ENCODE results near the gene MAP3K5.
"Not testable (repeated sequence)": the region's sequence is repeated elsewhere in the genome, so short reads cannot be mapped to it uniquely, and the experiment has no call there.

Gene MAP3K5

DNA sequence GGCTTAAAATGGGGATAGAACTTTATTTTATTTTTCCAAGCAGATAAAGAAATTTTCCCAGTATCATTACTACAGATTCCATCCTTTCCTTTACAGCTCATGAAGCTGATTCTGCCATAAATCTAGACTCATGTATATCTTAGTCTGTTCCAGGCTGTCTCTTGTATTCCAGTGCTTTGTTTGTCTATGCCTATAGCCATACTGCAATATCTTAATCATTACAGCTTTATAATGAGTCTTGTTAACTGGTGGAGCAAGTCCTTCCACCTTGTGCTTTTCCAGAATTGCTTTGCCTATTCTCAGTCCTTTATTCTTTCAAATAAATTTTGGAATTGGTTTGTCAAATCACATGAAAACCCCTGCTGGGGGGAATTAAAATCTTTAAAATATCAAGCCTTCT is 99.2 kb downstream of the MAP3K5 start:
- DNase-seq (ENCODE audit: extremely low read depth in 1 of 2, low read depth in 1 of 2), result no peak

DNA sequence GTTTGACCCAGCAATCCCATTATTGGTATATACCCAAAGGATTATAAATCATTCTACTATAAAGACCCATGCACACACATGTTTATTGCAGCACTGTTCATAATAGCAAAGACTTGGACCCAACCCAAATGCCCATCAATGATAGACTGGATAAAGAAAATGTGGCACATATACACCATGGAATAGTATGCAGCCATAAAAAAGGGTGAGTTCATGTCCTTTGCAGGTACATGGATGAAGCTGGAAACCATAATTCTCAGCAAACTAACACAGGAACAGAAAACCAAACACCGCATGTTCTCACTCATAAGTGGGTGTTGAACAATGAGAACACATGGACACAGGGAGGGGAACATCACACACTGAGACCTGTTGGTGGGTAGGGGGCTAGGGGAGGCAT is 104.4 kb downstream of the MAP3K5 start:
- not testable (repeated sequence) for DNase-seq (ENCODE audit: extremely low read depth in 1 of 2, low read depth in 1 of 2)

DNA sequence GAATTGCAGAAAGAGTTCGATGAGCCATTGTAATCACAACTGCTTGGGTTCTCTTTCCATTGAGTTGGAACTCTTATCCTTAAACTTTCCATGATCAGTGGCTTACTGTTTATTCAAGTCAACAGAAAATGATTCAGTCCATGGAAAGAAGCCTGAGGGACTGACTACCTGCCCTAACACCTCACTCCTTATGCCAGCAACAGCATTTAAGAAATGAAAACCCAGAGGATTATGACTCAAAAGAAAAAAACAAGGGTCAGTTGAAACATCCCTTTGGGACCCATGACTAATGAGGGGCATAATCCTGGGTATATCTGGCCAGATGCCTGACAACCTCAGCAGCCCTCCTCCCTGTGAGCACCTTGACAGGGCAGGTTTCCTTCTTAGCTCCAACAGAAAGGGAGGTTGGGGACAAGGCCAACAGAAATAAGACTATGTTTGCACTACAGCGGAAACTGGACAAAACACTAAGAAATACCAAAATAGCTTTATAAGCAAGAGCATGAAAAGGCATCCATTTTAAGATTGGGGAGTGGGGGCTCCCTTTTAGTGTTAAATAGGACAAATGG is 106.7 kb downstream of the MAP3K5 start:
- no peak for DNase-seq (ENCODE audit: extremely low read depth in 1 of 2, low read depth in 1 of 2)

DNA sequence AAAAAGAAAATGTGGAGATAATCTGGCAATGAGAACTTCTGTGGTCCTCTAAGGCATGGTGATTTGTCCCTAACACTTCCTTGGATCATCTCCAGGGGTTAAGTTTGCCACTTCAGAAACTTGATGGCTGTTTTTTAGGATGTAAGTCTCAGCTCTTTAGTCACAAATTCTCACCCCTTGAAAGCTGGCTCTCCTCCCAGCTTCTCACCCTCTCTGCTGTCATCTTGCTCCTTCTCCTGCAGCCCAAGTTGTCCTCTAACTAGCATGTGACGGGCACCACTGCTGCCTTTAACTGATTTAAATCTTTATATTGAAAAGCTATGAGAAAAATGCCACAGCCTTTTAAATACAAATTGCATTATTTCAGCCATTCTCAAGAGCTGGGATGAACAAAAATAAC is 107.8 kb downstream of the MAP3K5 start:
- DNase-seq (ENCODE audit: extremely low read depth in 1 of 2, low read depth in 1 of 2), result no peak

DNA sequence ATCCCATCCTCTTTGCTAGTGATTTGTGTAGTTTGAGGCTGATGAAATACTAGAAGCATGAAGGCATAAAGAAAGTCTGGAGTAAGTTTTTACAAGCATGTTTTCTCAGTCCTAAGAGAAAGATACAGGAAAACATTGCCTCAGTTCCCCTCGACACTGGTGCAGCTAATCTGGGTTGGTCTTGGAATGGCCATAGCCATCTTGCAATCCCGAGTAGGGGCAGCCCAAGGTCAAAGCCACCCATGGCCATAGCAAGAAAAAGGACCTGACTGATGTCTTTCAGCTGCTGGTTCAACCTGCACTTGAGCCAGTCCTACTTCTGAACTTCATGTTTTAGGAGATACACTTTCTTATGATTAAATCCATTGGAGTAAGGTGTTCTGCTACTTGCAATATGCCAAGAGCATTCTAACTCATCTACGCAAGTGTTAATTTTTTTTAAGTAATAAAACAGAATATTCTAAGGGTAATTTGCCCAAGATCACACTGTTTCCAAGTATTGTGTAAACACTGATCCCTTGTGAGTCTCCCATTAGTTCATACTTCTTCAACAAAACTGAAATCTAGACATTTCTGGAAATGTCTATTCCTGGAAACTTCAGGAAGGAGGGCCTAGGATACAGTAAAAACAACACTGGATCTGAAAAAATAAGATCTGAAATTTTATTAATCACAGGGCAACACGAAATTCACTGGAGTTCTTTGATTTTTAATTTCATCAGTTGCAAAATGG is 108.9 kb downstream of the MAP3K5 start:
- no peak for DNase-seq (ENCODE audit: extremely low read depth in 1 of 2, low read depth in 1 of 2)

DNA sequence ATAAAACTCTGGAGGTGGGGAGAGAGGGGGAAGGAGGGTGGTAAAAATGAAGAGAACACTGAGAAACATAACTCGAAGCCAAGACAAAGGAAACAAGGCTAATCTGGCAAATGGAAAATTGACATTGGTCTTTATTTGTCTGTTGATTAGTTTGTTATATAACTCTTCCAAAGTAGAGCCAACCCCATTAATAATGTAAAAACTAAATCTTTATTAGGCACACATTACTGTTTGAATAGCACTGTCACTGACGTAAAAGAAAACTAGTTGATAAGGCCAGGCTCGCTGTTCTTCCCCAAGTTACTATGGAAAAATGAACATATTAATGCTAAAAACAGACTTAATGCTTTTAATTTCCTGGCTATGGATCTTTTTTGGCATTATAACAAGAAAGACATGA is 110.0 kb downstream of the MAP3K5 start:
- no peak for DNase-seq (ENCODE audit: extremely low read depth in 1 of 2, low read depth in 1 of 2)

DNA sequence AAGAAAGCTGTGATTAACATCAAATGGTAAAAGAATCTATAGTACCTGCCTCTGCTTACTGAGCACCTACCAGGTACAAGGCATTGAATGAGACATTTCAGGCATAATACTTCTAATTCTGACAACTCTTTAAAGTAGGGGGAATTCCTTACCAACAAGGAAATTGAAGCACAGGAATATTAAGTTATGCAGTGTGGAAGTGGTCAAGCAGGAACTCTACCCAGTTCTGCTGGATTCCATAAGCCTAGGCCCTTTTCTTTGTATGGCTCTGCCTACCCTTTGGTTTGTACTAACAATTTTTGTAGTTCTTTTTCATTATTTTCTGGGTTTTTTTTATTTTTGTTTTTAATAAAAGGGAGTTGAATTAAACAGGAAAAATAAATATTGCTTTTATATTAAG is 114.5 kb downstream of the MAP3K5 start:
- no peak for DNase-seq (ENCODE audit: extremely low read depth in 1 of 2, low read depth in 1 of 2)

DNA sequence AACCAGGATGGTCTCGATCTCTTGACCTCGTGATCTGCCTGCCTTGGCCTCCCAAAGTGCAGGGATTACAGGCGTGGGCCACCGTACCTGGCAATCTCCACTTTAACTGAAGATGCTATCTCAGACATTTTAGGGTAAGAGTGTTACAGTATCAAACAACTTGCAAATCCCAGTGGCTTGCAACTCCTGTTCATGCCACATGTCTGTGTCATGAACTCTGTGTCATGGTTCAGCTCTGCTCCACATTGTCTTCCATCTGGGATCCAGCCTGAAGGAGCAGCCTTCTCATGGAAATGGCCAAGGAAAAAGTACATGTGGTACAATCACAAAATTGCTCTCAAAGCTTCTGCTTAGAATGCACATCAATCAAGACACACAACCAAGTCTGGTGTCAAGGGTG is 114.9 kb downstream of the MAP3K5 start:
- no peak for DNase-seq (ENCODE audit: extremely low read depth in 1 of 2, low read depth in 1 of 2)

DNA sequence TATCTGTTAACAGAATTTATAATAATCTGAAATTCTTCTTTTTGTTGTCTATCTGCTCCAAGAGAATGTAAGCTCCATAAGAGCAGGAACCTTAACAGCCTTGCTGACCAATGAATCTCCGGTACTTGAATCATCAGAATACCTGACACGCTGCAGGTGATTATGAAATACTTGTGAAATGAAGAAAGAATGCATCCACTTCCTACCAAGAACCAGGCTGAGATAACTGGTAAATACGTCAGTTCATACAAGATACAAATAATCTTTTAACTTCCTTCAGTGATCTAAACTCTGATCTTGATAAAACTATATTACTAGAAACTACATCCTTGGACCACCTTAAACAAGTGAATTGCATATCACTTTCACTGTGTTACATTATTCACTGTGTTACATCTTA is 116.2 kb downstream of the MAP3K5 start:
- no peak for DNase-seq (ENCODE audit: extremely low read depth in 1 of 2, low read depth in 1 of 2)

DNA sequence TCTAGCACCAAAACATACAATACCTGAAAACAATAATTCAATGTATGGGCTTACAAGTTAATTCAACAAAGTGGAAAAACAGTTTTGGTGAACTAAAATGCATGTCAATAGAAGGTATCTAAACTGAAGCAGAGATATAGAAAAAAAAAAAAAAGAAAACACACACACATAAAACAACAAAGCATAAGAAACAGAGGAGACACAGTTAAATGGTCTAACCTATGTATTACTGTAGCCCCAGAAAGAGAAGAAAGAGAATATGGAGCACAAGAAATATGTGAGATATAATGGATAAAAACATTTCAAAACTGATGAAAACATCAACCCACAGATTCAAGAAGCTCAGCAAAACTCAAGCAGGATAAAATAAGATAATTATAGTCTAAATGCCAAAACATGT is 118.7 kb downstream of the MAP3K5 start:
- no peak for DNase-seq (ENCODE audit: extremely low read depth in 1 of 2, low read depth in 1 of 2)

DNA sequence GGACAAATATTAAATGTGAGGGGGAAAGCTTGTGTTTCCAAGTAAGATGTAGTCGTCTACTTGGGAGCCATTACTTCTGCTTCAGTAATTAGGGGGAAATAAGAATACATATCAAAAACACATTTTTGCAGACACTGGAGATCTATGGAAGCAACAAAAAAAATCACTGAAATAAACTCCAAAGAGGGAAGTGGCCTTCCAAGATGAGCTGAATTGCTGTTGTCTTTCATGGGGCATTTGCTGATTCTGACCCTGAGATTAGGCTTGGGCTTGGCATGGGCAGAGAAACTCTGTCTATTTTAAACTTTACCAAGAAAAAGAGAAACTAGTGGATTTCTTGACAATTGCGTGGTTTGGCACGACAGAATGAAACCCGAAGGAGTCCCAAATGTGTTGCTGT is 120.1 kb downstream of the MAP3K5 start:
- DNase-seq (ENCODE audit: extremely low read depth in 1 of 2, low read depth in 1 of 2), result no peak

DNA sequence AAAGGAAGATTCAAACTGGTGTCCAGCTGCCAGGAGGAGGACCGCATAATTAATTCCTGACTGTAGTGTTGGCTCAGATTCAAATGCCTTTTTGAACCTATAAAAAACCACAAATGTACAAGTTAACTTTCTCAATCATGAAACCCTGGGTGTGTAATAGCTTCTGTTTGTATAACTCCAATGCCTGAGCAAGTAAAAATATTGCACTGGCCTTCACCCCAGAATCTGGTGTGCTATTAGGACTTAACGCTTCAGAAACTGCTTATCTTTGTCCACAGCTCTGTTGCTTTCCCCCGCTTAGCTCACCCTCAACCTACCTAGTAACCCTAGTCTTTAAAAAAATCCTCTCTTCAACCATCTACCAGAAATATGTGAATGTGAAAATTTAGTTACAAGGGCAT is 123.0 kb downstream of the MAP3K5 start:
- no peak for DNase-seq (ENCODE audit: extremely low read depth in 1 of 2, low read depth in 1 of 2)

DNA sequence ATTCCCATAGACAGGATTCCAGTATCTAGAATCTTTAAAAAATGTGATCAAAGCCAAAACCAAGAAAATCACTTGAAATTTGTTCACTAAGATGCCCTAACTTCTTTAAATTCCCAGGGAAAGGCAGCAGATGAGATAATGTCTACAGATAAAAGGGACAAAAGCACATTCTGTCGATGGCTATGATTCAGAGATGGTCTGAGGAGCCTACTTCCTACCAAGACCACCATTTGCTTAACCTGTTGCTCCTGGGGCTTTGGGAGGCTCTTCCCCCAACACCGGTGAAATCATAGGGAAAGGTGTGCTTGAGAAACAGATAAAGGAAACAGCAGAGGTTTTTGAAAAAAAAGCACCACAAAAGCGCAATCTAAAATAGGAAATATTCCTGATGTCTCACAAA is 123.7 kb downstream of the MAP3K5 start:
- no peak for DNase-seq (ENCODE audit: extremely low read depth in 1 of 2, low read depth in 1 of 2)

DNA sequence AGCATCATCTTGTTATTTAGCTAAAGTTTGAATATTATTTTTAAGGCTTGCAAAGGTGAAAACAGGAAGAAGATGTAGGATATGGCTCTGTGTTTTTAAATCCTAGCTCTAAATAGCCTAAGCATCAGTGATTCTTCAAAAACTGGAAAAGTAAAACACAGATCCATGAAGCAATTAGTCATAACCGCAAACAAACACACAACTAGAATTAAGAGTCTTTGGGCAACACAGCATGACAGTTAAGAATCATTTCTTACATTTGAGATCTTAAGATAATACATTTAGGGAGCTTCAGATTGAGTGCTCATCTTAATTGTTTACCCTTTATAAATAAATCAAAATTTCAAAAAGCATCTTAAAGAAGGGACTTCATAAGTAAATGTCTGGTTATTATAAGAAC is 126.2 kb downstream of the MAP3K5 start:
- no peak for DNase-seq (ENCODE audit: extremely low read depth in 1 of 2, low read depth in 1 of 2)

DNA sequence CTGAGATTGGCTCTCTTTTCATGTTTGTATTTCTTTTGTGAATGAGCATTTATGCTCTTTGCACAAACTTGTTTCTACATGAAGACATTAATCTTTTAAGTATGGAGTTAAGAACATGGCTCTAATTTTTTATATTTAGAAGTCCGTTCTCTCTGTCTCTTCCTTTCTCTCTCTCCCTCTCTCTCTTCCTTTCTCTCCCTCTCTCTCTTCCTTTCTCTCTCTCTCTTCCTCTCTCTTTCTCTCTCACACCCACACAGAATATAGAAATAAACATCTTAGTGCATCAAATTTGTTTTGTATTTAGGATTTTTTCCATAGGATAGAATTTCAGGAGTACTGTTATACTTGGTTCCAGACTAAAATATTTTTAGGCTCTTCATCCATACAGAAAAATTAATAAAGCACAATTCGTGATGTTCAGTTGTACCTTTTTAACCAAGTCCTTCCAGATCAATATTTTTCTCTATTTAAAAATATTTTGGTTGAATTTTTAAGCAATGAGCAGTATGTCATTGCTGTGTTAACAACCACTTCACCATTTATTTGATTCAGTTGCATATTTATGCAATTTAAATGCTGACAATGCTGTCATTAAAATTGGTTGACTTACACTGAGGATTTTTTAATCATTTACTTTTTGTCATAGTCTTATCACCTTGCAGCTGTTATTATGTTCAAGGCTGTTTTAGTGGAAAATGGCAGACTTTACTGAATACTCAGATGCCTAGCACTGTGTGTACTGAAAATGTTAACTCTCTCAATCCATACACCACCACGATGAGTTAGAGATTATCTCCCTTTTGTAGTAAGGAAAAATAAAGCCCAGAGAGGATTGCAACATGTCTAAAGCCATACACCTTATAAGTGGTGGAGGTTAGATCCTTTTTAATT is 129.7 kb downstream of the MAP3K5 start:
- DNase-seq (ENCODE audit: extremely low read depth in 1 of 2, low read depth in 1 of 2), result no peak

DNA sequence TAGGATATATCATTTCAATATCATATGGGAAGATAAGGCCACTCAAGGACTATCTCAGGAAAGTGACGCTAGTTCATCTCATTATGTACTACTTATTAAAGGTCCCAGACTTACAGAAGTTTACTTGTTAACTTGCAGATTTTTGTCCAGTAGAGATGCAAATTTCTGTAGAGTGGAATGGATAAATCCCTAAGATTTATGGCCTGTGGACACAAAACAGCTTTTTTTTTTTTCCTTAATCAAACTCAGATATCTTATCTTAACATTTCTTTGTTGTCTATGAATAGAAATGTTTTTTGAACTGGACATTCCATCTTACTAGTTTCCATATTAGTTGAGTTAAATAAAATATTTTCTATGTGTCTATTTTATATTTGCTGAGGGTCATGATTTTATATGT is 131.6 kb downstream of the MAP3K5 start:
- no peak for DNase-seq (ENCODE audit: extremely low read depth in 1 of 2, low read depth in 1 of 2)

DNA sequence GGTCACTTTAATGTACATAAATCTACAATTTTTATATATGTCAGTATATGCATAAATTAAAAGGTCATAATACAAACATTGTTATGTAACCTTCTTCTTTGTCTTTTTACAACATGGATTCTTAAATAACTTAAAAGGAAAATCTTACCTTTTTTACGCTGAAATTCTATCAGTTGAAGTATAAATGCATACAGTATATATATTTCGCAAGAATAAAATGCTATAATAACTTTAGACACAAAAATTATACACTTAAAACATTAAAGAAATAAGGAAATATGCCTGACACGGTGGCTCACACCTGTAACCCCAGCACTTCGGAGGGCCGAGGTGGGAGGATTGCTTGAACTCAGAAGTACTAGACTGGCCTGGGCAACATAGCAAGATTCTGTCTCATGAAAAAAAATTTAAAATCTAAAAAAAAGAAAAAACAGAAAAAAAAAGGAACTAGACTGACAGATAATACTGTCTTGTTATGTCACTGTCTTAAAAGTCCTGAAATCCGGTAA is 132.2 kb downstream of the MAP3K5 start:
- no peak for DNase-seq (ENCODE audit: extremely low read depth in 1 of 2, low read depth in 1 of 2)

DNA sequence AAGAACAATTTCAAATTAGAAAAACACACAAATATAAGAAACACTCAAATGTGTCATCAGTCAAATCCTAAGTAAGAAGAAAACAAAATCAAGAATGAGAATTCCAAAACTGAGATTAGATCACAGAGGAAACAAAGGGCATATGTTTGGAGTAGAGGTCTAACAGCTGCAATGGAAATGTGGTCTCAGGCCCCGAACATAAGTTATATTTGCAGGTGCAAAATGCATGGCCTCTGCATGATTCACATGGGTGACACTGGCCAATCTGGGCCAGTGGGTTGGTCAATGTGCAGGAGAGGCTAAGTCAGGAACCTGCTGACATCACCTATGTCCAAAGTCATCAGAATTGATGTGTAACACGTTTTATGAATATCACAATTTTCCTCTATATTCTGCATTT is 133.6 kb downstream of the MAP3K5 start:
- DNase-seq (ENCODE audit: extremely low read depth in 1 of 2, low read depth in 1 of 2), result no peak

DNA sequence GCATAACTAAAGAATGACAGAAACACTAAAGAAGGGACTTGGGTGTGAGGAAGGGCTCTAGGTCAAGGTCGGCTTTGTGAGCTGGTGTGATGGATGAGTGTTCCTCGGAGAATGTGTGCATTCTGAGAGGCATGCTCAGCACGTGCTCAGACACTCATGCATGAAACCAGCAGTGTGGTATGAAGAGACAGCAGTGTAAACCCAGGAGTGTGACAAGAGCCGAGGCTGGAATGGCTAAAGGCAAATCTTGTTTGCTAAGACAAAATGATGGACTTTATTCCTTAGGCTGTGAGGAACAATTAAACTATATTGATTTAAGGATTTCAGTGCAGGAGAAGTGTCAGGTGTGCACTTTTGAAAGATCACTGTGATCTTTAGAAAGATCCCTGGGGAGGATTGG is 134.6 kb downstream of the MAP3K5 start:
- DNase-seq (ENCODE audit: extremely low read depth in 1 of 2, low read depth in 1 of 2), result no peak

DNA sequence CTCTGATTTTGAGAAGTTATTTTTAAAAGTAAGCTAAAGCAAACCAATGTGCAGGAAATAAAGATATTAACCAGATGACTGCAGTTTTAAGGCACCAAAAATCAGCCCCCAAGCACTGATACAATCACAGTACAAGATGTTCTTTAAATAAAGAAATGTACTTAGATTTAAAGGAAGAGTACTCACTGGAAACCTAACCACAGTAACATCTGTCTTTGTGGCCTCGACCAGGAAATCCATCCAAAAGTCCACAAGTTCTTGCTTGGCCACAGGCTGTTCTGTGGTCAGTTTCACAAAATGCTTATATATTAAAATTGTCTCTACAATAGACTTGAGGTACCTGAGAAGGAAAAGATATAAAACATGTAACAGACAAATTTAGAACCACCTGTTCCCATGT is 136.2 kb downstream of the MAP3K5 start:
- no peak for DNase-seq (ENCODE audit: extremely low read depth in 1 of 2, low read depth in 1 of 2)

DNA sequence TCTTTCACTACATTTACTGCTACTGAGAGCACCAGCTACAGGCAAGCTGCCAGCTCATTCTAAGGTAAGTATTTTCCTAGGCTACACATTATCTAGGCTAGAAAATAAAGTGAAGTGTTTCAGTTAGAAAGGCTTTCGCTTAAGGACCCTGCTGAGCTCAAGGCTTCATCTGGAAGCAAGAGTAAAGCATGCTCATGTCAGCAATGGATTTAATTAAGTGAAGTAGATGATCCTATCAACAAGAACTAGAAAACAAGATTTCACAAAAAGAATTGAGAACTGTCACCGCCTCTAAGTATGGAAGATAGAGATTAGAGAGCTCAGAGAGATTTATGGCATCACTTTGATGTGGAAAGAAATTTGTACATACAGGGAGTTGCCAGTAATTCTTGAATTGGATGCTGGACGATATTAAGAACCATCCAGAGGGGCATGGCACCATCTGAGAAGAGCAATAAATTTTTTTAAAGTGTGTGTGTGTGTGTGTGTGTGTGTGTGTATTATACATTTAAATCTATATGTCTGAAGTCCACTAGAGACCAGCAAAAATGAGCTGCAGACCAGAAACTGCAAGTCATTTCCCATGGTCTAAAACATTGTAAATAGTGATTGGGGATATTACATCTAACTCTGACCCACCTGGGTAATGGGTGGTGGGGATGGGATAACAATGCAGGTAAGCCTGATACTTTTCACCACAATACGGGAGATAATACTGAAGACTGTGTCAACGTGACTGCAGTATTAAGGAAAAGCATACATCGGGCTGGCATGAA is 136.8 kb downstream of the MAP3K5 start:
- DNase-seq (ENCODE audit: extremely low read depth in 1 of 2, low read depth in 1 of 2), result no peak

Measured in activated CD8-positive, alpha-beta memory T cell treated with anti-CD3 and anti-CD28 coated beads for 1 hour (primary cell).